Fibroblast of the conjunctiva (primary cell): Measurements from ENCODE around the gene PELI2.
A peak's percentile ranks its signal among the peaks of the same experiment; 100 is the strongest.

ENCODE experiments used
- DNase-seq: peaks from one replicate; pipeline ENCODE4 v3.0.0-alpha.2; 2010; ENCODE audit warnings: low read depth

Gene PELI2

DNA sequence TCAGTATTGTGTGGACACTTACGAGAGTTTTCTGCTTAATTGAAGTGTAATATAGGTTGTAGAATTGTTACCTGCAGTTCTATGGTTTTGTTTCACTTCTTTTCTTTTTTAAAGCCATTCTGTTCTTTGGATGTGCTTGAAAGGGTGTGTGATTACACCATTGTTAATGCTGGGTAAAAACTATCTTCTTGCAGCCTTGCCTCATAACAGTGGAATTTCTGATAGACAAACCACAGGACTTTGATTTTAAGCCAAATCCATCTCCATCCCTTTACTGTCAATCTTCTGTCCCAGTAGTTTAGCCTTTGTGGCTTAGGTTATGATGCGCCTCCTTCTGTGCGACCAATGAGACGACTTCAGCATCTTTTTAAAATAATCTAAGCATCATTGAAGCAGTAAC lies 182.3 kb downstream of the PELI2 start:
- DNase-seq, result no peak

DNA sequence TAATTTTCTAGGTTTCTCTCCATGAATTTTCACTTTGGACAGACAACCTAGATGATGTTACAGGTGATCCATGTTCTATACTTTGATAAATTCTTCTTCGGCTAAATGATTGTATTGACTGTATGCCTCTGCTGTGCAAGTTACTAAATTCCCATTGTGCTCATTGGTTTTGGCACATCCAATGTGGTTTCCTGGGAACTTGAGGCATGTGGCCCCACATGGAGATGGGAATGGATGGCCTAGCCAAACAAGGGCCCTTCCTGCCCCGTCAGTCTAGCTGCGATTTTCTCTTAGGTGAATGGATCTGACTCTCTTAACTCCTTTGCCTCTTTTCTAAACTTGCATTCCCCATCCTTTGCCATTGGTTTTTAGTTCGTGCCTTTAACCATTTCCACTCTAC lies 186.2 kb downstream of the PELI2 start:
- DNase-seq, result no peak

DNA sequence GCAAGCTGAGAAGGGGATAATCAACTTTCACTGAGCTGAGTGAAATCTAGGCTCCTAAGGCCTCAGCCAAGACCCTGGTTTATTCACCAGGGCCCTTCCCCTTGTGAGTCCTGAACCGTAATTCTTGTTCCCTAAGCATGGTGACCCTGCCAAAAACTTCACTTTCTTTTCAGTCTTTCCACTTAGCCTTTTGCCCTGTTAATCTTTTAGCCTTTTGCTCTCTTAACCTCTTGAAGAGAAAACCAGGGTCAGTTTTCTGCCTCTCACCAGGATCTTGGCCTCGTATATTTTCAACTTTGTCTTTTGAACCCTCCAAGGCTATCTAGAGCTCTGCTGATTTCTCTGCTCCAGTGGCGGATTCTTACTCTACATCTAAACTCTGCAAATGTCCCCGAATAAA lies 191.0 kb downstream of the PELI2 start:
- no peak for DNase-seq

DNA sequence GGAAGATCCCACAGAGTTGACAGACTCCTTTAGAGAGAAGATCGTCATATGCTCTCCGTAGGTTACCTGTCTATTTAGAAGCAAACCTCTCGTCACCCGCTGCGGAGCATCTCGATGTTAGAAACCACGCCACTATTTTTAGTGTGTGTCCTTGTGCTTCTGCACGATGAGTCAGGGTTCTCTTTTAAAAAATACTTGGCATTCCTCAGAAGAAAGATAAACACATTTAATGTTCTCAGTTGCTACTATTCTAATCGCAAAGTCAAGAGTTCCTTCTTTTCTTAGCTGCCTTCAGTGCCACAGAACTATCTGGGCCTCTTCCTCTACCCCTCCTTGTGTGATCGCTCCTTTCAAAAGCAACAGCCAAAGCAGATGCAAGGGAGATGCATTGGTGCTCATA lies 192.4 kb downstream of the PELI2 start:
- DNase-seq, result no peak

DNA sequence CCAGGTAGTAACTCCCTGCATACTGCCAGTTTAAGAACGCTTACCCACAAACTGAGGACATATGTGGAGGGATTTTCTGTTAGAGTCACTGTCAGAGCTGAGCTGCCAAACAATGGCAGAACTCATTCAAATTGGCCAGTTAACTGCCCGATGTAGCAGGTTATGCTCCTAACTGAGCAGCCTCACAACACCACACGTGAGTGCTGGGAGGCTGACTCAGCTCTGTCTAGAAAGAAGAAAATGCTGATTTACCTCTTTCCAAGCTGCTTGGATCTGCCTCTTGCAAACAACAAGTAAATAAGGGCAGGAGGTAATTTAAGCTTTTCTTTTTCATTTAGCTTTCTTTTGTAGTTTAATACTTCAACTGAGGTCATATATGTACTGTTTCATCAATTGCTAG lies 195.6 kb downstream of the PELI2 start:
- no peak for DNase-seq

DNA sequence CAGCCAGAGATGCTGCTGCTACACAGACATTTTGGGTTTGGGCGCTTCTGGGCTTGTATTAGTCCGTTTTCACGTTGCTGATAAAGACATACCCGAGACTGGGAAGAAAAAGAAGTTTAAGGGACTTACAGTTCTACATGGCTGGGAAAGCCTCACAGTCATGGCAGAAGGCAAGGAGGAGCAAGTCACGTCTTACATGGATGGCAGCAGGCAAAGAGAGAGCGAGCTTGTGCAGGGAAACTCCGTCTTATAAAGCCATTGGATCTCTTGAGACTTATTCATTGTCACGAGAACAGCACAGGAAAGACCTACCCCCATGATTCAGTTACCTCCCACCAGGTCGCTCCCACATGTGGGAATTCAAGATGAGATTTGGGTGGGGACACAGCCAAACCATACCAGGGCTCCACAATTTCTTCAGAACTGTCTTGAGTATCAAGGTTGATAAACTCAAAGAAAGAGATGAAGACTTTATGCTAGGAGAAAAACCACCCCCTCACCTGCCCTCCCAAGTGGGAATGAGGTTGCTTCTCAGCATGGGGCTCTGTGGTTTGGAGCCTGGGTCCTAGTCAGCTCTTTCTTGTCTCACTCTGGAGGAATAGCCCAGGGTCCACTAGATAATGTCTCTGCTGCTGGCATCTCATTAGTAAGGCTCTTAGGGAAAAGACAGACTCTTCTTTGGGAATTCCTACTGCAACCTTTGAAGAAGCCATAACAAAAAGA lies 200.3 kb downstream of the PELI2 start:
- DNase-seq, result no peak

DNA sequence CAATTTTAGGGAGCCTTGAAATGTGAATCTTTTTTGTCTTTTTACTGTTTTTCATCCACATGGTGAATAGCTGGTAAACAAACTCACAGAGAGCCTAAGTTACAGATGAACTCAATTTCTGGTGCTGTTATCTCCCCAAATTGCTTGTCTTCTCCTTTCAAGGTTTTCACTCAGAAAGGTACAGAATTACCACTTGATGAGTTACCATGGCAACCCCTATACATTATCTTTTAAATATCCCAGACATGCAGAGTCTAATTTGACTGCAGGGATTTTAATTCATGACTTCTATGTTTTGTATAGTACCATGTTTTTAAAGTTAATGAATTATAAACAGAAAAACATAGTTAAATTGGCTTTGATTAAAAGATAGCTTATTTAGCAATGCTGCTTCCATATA lies 203.7 kb downstream of the PELI2 start:
- no peak for DNase-seq

DNA sequence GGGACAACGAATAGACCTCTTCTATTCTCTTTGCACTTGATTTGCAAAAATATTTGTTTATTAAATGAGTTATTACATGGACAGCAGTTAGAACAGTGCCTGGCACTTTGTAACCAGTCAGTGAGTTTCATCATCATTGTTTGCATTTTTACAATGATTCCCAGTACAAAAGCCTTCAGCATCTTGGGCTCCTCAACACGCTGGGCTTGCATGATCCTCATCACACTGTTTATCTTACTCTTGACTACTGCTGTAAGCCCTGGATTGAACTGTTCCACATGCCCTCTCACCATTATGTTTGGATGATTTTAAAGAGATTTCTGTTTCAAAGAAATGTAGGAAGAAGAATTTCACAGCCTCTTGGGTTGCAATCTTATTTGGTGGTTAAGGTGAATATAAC lies 204.3 kb downstream of the PELI2 start:
- DNase-seq, result no peak

DNA sequence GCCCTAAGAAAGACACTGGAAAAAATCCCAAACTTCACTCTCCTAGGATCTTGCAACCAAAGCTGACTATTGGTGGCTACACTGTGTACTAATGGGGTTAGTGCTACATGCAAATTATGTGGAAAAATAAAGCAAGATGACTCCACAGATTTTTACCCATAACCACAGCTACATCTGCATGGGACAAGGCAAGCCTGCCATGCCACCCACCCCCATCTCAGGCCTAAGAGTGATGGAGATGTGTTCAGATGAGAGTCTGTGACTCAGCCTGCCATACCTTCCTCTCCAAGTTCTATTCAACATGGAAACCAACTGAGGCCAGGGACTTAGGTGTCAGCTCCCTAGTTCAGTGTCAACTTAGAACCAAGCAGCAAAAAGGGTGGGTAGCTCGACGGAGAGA lies 206.2 kb downstream of the PELI2 start:
- no peak for DNase-seq

DNA sequence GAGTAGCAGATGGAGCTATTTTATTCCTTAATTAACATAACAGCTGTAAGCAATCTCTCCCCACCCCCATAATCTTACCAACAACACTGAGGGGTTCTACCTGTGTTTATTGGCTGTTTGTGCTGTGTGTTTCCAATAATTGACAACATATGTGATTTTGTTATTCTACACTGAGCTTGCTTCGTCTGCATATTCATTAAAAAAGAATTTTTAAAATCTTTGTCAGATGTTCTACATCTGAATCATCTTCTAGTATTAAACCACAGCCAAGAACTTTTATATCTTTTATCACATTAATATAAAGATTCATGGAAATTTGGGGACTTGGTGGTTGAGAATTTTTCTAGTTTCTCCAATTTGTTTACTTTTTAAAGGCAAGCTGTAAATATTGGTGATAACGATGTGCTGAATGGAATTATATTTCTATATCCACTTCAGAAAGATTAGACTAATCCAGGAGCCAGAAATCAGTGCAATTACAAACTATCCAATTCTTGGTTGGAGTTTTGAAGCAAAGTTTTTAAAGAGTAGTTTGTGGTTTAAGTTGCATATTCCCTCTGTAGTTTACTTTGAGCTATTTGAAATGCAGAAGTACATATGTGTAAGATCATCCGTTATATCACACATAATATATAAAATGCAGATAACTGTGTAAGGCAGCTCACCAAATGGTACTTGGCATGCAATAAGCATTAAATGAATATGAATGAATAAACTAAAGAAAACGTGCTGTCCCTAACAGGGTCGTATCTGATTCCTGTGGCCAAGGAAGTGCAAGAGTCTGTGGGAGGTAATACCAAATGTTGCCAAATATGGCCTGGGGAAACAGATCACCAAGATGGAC lies 206.9 kb downstream of the PELI2 start:
- no peak for DNase-seq

DNA sequence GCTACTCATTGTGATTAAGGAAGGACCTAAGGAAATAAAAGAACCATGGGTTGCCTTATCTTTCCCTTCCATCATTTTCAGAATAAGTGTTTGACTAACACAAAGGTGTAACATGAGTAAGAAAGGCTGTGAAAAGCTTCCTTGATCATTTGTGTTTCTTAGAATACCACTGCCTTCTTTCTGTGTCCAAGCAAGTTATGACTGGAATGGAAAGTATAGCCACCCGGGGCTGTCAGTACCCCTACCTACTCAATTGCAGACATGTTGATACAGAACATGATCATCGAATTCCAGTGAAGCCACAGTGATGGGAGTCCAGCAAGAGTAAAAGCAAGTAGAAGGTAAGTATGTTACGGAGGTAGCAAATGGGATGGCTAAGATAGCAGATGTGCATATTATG lies 209.8 kb downstream of the PELI2 start:
- no peak for DNase-seq

DNA sequence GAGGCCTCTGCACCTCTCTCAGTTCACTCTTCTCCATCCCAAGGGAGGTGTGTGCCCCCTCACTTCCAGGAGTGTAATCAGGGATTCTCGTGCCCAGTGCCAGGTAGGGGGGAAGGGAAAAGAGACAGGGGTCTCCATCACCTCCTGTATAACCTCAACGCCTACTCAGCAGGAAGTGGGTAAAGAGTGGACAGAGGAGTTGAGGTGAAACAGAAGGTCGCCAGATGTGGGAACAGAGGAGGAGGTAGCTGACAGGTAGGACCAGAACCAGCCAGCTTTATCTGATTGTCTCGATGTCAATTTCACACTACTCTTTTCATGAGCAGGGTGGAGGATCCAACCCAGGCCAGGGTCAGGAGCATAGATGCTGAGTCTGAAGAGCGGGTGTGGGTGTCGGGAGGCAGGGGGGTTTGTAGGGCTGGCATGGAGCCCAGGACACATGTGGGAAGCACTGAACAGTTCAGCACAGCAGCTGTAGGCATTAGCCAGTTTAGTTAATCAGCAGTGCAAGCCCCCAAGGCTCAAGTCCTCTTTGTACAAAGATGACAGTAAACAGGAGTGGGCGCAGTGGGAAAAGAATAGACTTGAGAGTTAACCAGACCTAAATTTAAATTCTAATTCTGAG lies 213.5 kb downstream of the PELI2 start:
- DNase-seq, result no peak

DNA sequence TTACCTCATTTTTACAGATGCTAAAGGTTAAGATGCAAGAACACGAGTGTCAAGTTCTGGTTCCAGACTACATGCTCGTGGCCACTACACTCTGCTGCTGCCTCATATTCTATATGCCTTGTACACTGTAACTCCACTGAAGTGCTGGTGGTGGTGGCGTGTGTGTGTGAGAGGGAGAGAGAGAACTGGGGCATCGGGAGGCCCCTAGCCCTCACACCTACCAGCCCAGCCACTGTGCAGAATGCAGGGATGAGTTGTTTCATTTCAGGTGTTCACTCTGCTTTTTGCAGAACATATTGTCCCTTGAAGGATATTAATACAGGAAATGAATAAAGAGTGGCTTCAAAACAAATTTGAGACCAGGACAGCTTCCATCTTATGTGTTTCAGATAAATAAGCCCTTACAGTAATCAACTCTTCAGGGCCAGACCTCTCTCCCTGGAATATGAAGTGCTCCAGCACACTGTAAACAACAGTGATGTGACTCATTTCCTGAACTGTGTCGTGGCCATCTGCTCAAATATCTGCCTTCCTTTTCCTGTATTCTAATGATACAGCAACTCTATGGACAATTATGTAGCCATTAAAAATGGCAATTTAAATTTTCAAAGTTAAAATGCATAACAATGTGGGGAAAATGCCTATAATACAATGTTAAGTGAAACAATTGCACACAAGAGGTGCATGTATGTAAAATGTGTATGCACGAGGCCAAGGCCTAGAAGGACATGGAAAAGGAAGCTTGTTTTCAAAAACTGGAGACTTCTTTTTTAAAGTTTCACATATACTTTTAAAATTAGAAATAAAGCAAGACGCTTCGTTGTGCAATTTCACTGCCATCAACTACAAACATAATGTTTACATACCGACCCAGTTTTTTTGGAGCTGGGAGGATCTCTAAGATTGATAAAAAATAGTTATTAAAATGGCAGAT lies 215.4 kb downstream of the PELI2 start:
- no peak for DNase-seq

DNA sequence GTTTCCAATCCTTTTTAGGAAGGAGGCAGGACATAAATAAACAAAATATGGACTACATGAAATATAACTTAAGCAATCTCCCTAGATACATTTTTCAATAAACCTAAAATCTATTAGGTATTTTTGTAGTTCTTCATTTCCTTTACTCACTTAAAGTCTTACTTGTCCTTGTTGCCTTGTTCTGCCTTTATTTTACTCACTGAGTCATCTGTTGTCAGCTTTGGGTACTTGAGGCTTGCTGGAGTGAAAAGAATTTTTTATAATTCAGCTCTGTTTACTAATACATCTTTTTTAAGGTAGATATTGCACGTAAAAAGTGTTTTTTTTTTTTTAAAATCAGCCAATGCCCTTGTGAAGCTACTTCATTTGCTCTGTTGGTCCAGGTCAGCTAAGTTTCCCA lies 216.2 kb downstream of the PELI2 start:
- DNase-seq, result no peak

DNA sequence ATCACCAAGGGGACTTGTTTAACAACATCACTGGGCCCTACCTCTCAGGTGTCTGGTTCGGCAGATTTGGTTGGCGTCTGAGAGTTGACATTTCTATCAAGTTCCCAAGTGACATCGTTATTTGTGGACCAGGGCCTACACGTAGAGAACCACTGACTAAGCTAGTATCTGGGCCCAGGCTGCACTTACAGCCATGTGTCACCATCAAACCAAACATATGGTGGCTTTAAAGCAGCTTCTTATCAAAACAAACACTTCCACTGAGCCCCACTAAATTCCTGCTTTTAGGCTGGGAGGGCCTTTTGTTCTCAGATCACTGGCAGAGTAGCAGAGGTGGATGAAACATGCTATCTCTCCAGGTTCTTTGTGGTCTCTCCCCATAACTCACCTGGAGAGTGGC lies 220.5 kb downstream of the PELI2 start:
- no peak for DNase-seq

DNA sequence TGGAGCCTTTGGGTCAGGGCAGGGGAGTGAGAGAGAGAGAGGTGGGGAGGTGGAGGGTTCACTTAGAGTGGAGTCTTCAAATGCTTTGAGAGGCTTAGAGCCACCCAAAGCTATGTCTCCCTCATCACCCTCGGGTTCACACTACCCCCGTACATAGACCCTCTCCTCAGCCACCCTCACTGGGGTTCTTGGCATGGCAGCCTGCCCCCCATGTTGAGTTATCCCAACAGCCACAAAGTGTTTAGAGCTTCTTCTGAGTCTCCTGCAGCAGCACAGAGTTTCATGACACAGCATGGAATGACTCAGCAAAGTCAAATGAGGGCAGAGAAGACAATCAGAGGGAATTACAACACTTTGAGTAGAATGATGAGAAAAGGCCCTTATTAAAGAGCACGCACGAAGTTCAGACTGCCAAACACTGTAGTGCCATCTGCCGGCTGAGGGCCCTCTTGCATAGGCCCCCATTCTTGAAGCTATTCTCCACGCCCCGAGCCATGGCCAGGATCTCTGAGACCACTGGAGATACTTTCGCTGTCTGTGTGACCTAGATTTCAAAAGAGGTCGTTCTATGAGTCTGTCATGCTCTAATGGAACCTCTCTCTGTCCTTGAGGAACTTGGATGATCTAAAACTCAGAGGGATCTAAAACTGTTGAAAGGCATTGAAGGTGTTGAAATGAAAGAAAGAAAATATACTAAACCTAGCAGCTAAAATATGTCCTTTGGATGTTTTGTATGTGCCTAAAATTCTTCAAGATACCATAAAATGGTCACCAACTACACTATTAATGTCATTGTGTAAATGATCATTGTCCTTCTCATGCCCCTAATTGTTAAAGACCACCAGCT lies 221.9 kb downstream of the PELI2 start:
- peak; percentile 87 for DNase-seq

DNA sequence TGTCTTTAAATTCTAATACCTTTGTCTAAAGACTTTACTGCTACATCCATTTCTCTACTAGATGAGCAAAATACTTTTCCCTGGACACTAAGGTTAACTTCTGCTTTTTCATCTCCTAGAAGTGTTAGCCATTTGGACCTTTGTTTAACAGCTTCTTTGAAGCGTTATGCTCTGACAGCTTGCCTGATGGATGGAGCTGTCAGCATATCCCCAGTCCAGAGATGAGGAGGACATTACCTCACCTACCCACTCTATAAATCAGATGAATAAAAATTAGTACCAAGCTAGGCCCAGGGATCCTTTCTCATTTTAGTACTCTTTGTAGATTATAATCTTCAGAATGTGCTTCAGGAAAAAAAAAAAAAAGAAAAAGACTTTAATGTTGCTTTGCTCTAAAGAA lies 222.7 kb downstream of the PELI2 start:
- no peak for DNase-seq

DNA sequence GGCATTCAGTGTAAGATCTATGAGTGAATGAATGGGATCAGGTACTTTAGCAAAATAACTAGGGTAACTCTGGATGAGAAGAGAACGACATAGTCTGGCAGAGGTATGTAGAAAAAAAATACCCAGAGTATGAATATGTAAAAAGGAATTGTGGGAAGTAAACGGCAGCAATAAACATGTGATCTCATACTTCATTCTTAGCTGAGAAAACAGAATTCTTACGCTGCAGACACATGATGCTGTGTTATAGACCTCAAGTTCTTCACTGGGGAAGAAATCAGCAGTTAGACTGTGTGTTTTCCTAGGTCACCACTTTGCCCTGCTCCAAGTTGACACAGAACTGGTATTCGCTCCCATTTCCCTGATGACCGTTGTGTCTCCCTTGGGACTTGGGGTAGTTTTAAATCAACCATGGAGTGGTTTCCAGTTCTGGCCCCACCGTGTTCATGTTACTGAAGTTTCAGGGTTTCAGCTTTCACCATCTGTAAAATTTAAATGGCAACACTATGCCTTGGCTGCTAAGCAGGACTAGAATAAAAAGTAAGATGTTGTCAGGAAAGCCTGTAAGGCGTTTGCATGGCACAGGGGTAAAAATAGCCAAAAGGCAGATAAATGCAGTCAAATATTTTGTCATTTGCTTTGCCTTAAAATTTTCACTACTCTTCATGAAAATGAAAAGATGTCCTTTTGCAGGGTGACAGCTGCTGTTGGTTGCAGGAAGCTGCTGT lies 223.7 kb downstream of the PELI2 start:
- DNase-seq, result no peak

DNA sequence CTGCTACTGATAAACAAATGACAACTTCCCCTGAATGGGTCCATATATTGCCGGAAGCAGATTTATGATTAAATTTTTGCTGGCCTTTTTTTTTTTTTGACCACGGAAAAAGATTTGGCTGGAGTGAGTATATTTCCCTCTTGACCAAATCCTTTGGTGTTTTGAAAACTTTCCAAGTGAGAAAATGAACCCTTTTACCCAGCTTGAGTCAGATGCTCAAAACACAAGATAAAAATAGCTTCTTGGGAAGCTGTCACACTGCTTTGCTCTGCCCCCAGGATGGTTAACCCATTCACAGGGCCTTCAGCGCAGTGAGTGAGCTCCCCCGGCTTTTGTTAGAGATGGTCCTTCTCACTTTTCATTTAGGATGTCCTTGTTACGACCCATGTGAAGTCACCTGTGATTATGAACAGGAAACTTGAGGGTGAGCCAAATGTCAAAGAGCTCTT lies 224.3 kb downstream of the PELI2 start:
- no peak for DNase-seq

DNA sequence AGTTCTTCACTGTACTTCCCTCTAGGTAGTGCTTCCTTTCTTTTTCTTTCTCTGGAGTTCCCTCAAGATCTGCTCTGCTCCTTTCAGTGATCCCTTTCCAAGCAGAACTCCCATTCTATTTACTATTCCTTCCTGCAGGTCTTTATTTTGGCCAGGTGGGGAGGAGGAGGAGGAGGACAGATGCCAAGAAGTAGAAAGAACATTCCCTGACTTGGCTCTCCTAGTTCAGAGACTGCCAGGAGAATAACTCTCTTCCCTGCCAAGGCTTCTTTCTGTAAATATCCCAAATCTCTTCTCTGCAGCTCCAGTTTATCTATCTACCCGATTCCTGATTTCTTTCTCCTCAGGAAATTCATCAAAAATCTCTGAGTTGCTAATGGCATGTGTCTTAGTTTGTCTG lies 231.7 kb downstream of the PELI2 start:
- no peak for DNase-seq
